ENCODE measurements around the gene MORN1.

MORN1 gene

GRCh38 chr1:2294725-2295078 lies 96.7 kb downstream of the MORN1 start:
- Mint-ChIP-seq H3K9me3 (no peaks in the 10 kb centered on the region), H3K4me3 (no peak overlapping the region), H3K27ac (no peak overlapping the region), H3K36me3 (no peaks in the 10 kb centered on the region), H3K27me3 (no peaks in the 10 kb centered on the region), H3K4me1 (peaks cover 40% of the 10 kb centered on the region)
- DNase-seq (ENCODE audit: low spot score in 2 of 2) (no peak), ATAC-seq (ENCODE audit: low read depth) (no peak)

DNA sequence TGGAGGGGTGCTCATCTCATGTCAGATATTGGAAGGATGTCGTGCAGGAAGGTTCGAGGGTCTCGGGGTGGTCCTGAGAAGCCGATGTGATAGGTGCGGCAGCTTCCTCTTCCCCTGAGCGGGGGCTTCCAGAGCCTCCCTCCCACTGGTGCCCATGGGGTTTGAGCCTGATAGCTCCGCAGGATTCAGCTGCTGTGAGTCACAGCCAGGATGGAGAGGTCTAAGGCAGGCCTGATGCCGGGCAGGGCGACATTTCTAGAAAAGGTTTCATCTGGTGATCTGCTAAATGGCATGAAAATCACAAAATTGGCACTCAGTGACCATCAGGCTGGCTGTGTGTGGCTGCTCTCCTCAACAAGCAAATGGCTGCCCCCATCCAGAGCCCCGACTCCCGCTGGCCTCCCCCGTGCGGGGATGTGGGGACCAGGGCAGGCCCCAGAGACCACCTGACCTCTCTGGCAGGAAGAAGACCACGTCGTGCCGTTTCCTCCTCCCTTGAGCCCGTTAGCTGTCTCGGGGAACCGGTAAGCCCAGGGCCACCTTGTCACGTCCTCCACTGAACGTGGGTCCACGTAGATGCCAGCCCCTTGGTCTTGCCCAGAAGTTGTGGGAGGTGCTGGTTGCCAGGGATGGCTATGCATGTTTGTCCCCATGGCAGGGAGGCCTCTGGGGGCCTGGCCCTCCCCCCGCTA lies 97.2 kb downstream of the MORN1 start:
- Mint-ChIP-seq H3K27me3 (no peaks in the 10 kb centered on the region), H3K36me3 (no peaks in the 10 kb centered on the region), H3K27ac (no peak overlapping the region), H3K4me3 (no peak overlapping the region), H3K9me3 (no peaks in the 10 kb centered on the region), H3K4me1 (peaks cover 39% of the 10 kb centered on the region)
- ATAC-seq (ENCODE audit: low read depth) (no peak), DNase-seq (ENCODE audit: low spot score in 2 of 2) (no peak)

- ATAC-seq (ENCODE audit: low read depth), result no peak
- Mint-ChIP-seq H3K4me1 (peaks cover 38% of the 10 kb centered on the region), H3K36me3 (no peaks in the 10 kb centered on the region), H3K27ac (peak overlapping the region; percentile 53), H3K9me3 (no peaks in the 10 kb centered on the region), H3K4me3 (no peak overlapping the region), H3K27me3 (no peaks in the 10 kb centered on the region)
- DNase-seq (ENCODE audit: low spot score in 2 of 2), result no peak
Measured at GRCh38 chr1:2292725-2293450, 98.5 kb downstream of the MORN1 start.

- Mint-ChIP-seq H3K4me1 (peaks cover 39% of the 10 kb centered on the region), H3K27me3 (no peaks in the 10 kb centered on the region), H3K27ac (no peak overlapping the region), H3K9me3 (no peaks in the 10 kb centered on the region), H3K36me3 (peaks cover 3% of the 10 kb centered on the region), H3K4me3 (no peak overlapping the region)
- ATAC-seq (ENCODE audit: low read depth), result no peak
- DNase-seq (ENCODE audit: low spot score in 2 of 2), result no peak
Measured at GRCh38 chr1:2291577-2291976, 99.8 kb downstream of the MORN1 start.

DNA sequence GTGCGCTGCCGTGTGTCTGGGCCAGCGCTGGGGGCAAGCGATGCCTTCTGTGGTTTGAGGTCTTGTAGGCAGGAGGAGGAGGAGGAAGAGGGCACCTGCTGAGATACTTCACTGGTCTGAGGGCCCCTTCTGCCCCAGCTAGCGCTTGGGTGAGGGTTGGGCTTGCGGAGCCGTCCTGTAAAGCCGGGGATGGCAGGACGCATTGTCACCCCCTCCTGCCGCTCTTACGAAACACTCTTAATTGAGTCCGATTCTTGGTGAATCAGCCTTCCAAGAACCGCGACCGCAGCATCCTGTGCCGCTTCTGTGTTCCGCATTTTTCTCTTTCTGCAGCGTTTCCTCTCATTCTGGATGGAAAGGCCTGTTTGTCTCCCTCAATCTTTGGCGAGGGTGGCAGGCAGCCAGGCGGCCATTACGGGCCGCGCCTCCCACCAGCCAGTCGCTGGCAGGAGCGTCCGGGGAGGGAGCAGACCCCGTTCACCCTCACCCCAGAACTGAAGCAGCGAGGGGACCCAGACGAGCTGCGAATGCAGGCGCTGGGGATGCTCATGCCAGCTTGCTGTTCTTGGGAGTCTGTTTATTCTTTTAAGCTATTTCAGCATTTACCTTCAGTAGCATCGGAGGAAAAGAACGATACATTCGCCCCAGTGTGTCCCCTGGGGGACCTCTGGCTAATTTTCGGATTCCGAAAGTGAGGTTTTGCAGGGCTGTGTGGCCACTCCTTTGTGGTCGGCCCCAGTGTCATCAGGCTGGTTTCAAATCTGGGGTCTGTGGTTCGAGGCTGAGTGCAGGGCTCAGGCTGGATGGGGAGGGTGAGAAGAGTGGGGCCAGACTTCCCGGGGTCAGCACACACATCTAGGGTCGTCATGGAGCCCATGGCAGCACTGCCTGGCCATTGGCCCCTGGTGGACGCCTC lies 100.5 kb downstream of the MORN1 start:
- Mint-ChIP-seq H3K9me3 (no peaks in the 10 kb centered on the region), H3K27me3 (no peaks in the 10 kb centered on the region), H3K27ac (peak overlapping the region; percentile 84), H3K4me3 (peak overlapping the region; percentile 84), H3K4me1 (peaks cover 36% of the 10 kb centered on the region), H3K36me3 (peaks cover 3% of the 10 kb centered on the region)
- ATAC-seq (ENCODE audit: low read depth) (peak; percentile 86), DNase-seq (ENCODE audit: low spot score in 2 of 2) (peak; percentile 56 to 58)

DNA sequence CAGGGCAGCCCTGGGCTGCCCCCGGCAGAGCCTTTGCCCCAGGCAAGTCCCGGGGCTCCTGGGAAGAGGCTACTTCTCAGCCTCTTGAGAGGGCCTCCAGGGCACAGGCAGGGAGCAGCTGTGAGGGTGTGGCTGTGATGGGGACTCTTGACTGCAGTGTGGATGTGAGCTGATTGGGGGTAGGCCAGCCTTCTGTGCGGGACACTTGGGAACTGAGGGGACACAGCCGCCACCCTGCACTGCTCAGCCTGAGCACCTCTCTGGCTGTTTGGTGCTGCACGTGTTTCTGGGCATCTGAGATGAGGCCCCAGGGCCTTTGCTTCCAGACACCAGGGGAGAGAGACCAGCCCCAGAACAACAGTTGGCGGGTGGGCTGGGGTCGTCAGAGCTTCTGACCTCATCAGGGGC lies 101.2 kb downstream of the MORN1 start:
- H3K27me3 Mint-ChIP-seq, result no peaks in the 10 kb centered on the region
- peaks cover 3% of the 10 kb centered on the region for H3K36me3 Mint-ChIP-seq
- peak; percentile 33 for ATAC-seq (ENCODE audit: low read depth)
- H3K4me3 Mint-ChIP-seq, result peak overlapping the region; percentile 84
- H3K9me3 Mint-ChIP-seq, result no peaks in the 10 kb centered on the region
- peak overlapping the region; percentile 84 for H3K27ac Mint-ChIP-seq
- peaks cover 33% of the 10 kb centered on the region for H3K4me1 Mint-ChIP-seq
- DNase-seq (ENCODE audit: low spot score in 2 of 2), result no peak

GRCh38 chr1:2289607-2290006 lies 101.7 kb downstream of the MORN1 start:
- ATAC-seq (ENCODE audit: low read depth) (no peak), DNase-seq (ENCODE audit: low spot score in 2 of 2) (no peak)
- Mint-ChIP-seq H3K36me3 (peaks cover 3% of the 10 kb centered on the region), H3K27me3 (no peaks in the 10 kb centered on the region), H3K9me3 (no peaks in the 10 kb centered on the region), H3K4me3 (peak overlapping the region; percentile 84), H3K27ac (peak overlapping the region; percentile 84), H3K4me1 (peaks cover 33% of the 10 kb centered on the region)

DNA sequence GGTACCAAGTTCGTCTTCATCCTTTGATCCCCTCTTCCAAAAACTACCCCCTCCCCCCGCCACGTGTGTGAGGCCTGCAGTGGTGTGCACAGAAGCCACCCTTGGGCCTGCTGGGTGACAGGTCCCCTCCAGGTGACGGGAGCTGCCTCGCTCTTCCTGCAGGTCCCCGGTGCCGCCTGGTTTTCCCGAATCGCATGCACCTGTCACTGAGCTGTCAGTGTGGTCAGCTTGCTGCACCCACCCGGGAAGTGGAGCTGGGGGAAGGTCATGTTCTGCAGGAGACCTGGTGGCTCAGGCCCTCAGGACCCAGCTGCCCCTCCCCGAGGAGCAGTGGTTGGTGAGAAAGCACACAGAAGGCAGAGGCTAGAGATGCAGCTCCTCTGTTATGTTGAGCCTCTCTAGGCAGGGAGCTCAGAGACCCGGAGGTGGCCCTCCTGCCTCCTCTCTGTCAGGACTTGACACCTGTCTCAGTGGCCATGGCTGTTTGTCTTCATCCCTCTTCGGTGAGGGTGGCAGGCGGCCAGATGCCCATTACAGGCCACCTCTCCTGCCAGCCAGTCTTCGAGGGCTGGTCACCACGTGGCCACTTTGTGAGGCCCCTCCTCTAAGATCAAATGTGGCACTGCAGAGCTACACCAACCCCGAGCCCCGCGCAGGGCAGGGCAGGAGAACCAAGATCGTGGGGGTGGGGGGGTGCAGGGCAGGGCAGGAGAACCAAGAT lies 102.4 kb downstream of the MORN1 start:
- no peak for ATAC-seq (ENCODE audit: low read depth)
- H3K4me3 Mint-ChIP-seq, result peak overlapping the region; percentile 53
- H3K27me3 Mint-ChIP-seq, result no peaks in the 10 kb centered on the region
- DNase-seq (ENCODE audit: low spot score in 2 of 2), result no peak
- H3K27ac Mint-ChIP-seq, result peak overlapping the region; percentile 84
- peaks cover 32% of the 10 kb centered on the region for H3K4me1 Mint-ChIP-seq
- H3K36me3 Mint-ChIP-seq, result peaks cover 3% of the 10 kb centered on the region
- no peaks in the 10 kb centered on the region for H3K9me3 Mint-ChIP-seq

DNA sequence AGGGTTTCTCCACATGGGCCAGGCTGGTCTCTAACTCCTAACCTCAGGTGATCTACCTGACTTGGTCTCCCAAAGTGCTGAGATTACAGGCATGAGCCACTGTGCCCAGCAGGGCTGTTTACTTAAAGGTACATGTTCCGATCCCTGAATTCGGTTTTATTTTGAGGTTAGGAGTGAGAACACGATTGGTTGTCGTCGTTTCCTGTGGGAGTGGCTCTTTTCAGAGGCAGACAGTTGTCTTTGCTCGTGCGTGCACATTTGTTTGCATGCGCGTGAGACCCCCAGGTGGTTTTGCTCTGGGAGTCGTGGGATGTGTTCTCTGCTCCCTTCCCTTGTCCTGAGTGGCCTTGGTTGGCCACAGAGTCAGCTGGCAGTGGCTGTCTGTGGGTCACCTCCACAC lies 103.0 kb downstream of the MORN1 start:
- no peak for DNase-seq (ENCODE audit: low spot score in 2 of 2)
- no peak for ATAC-seq (ENCODE audit: low read depth)
- Mint-ChIP-seq H3K9me3 (no peaks in the 10 kb centered on the region), H3K4me3 (no peak overlapping the region), H3K4me1 (peaks cover 27% of the 10 kb centered on the region), H3K36me3 (peaks cover 3% of the 10 kb centered on the region), H3K27me3 (no peaks in the 10 kb centered on the region), H3K27ac (no peak overlapping the region)

DNA sequence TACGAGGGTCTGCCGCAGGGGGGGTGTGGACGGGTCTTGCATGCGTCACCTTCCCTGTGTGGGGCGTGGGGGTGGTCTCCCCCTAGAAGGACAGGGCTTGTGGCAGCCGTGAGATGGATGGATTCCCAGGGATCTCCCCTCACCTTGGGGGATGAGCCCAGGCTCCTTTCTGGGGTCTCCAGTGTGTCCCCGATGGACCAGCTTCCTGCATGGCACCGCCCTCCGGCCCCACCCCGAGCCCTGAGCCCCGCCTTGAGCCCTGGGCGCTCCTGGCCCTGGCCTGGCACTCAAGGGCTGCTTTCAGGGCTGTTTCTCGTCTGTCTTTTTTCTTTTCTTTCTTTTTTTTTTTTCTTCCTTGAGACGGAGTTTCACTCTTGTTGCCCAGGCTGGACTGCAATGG lies 103.7 kb downstream of the MORN1 start:
- H3K9me3 Mint-ChIP-seq, result no peaks in the 10 kb centered on the region
- no peak overlapping the region for H3K4me3 Mint-ChIP-seq
- no peaks in the 10 kb centered on the region for H3K27me3 Mint-ChIP-seq
- no peak for ATAC-seq (ENCODE audit: low read depth)
- peaks cover 26% of the 10 kb centered on the region for H3K4me1 Mint-ChIP-seq
- DNase-seq (ENCODE audit: low spot score in 2 of 2), result no peak
- H3K36me3 Mint-ChIP-seq, result peaks cover 3% of the 10 kb centered on the region
- no peak overlapping the region for H3K27ac Mint-ChIP-seq

- Mint-ChIP-seq H3K4me3 (no peak overlapping the region), H3K36me3 (peaks cover 3% of the 10 kb centered on the region), H3K9me3 (no peaks in the 10 kb centered on the region), H3K27ac (no peak overlapping the region), H3K4me1 (peaks cover 24% of the 10 kb centered on the region), H3K27me3 (no peaks in the 10 kb centered on the region)
- DNase-seq (ENCODE audit: low spot score in 2 of 2) (no peak), ATAC-seq (ENCODE audit: low read depth) (no peak)
Measured at GRCh38 chr1:2286923-2287322, 104.4 kb downstream of the MORN1 start.

DNA sequence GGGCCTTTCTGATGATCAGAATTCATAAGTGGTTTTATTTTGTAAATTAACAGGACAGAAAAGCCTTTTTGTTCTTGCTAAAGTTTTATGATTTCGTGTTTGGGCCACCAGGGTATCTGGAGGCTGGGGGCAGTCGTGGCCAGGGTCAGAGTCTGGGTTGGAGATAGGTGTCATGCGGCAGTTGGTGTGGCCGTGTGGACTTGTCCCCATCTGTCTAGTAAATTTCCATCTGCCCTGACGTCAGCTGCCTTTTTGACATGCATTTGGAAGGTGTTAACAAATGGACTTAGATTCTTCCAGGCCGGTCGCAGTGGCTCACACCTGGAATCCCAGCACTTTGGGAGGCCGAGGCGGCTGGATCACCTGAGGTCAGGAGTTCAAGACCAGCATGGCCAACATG lies 106.4 kb downstream of the MORN1 start:
- ATAC-seq (ENCODE audit: low read depth) (no peak), DNase-seq (ENCODE audit: low spot score in 2 of 2) (no peak)
- Mint-ChIP-seq H3K9me3 (no peaks in the 10 kb centered on the region), H3K27ac (no peak overlapping the region), H3K4me1 (peaks cover 11% of the 10 kb centered on the region), H3K4me3 (no peak overlapping the region), H3K36me3 (peaks cover 3% of the 10 kb centered on the region), H3K27me3 (no peaks in the 10 kb centered on the region)

- Mint-ChIP-seq H3K4me3 (no peak overlapping the region), H3K27me3 (no peaks in the 10 kb centered on the region), H3K27ac (no peak overlapping the region), H3K36me3 (peaks cover 3% of the 10 kb centered on the region), H3K9me3 (no peaks in the 10 kb centered on the region), H3K4me1 (peaks cover 10% of the 10 kb centered on the region)
- ATAC-seq (ENCODE audit: low read depth), result no peak
- DNase-seq (ENCODE audit: low spot score in 2 of 2), result no peak
Measured at GRCh38 chr1:2283991-2284895, 107.1 kb downstream of the MORN1 start.

All from memory B cell (primary cell).